H1 (cell line): ENCODE data around the gene BPIFB6. TPM values are rescaled to one million over a fixed set of nuclear protein-coding genes. Genes with fewer than 3 reads are reported as not detected.

Experiments used
- CTCF ChIA-PET: fragments of 300-600 bp; sonication (Branson Sonifier 250); formaldehyde crosslinking; loops from one replicate; lab custom pipeline; 2021; ENCODE audit not compliant: partially characterized antibody; lab: Charles Lee
- POLR2A ChIA-PET: fragments of 300-600 bp; sonication (Branson Sonifier 250); formaldehyde crosslinking; loops from one replicate; lab custom pipeline; 2021; ENCODE audit warnings: inconsistent platforms; ENCODE audit not compliant: partially characterized antibody; lab: Charles Lee
- DNase-seq, 2 experiments: peaks; one replicate each; pipeline versions ENCODE4 v3.0.0 to v3.0.0-alpha.2; 2010 to 2022; ENCODE audit warnings: low spot score in 2 of 2, low read depth in 1 of 2, mixed read lengths in 1 of 2
- FAIRE-seq: peaks from 2 replicates; lab custom pipeline; 2011; peaks lifted over from hg19 to GRCh38; lab: Jason Lieb, UNC
- H2AFZ ChIP-seq: 2 replicates; pipeline ENCODE4 v1.8.1; 2012; ENCODE audit warnings: low read length, inconsistent platforms
- H2AK5ac ChIP-seq: 2 replicates; pipeline ENCODE4 v1.6.1; 2013; ENCODE audit warnings: low read depth, low read length
- H2BK120ac ChIP-seq: replicated peaks from 2 replicates; pipeline ENCODE3; 2013; ENCODE audit warnings: low read depth, low read length, inconsistent platforms
- H2BK12ac ChIP-seq: 2 replicates; pipeline ENCODE4 v1.6.1; 2013; ENCODE audit warnings: low read depth, low read length
- H2BK15ac ChIP-seq: 2 replicates; pipeline ENCODE4 v1.6.1; 2013; ENCODE audit warnings: low read length
- H2BK20ac ChIP-seq: 2 replicates; pipeline ENCODE4 v1.6.1; 2013; ENCODE audit warnings: low read length
- H2BK5ac ChIP-seq: 2 replicates; pipeline ENCODE4 v1.6.1; 2013; ENCODE audit warnings: low read depth, low read length
- H3K14ac ChIP-seq: 2 replicates; pipeline ENCODE4 v1.6.1; 2013; ENCODE audit warnings: inconsistent platforms; ENCODE audit not compliant: insufficient read length
- H3K18ac ChIP-seq: 2 replicates; pipeline ENCODE4 v1.6.1; 2013; ENCODE audit warnings: low read length; ENCODE audit errors: extremely low read depth
- H3K23ac ChIP-seq: 2 replicates; pipeline ENCODE4 v1.6.1; 2013; ENCODE audit warnings: inconsistent platforms; ENCODE audit not compliant: insufficient read length
- H3K23me2 ChIP-seq: 2 replicates; pipeline ENCODE4 v1.6.1; 2013; ENCODE audit warnings: low read depth, low read length
- H3K27ac ChIP-seq: 2 replicates; pipeline ENCODE4 v1.6.1; 2011; ENCODE audit warnings: low read depth, low read length, inconsistent platforms
- H3K27me3 ChIP-seq, 4 experiments: replicated peaks in 1 of 4; 1 replicate in 1 of 4; 2 replicates in 3 of 4; pipeline versions ENCODE4 v1.6.1 to v1.8.1; 2011 to 2013; ENCODE audit warnings: low read length in 3 of 4, mild to moderate bottlenecking in 3 of 4, inconsistent platforms in 2 of 4, mixed read lengths in 2 of 4, moderate library complexity in 1 of 4; ENCODE audit not compliant: control insufficient read depth in 3 of 4, insufficient read depth in 3 of 4; ENCODE audit errors: extremely low read depth in 1 of 4
- H3K36me3 ChIP-seq, 4 experiments: 2 replicates each; pipeline versions ENCODE4 v1.6.1 to v1.8.1; 2011 to 2013; ENCODE audit warnings: mild to moderate bottlenecking in 4 of 4, low read length in 3 of 4, moderate library complexity in 2 of 4, control low read depth in 1 of 4, inconsistent platforms in 1 of 4; ENCODE audit not compliant: insufficient read depth in 4 of 4, control insufficient read depth in 2 of 4
- H3K4ac ChIP-seq: replicated peaks from 2 replicates; pipeline ENCODE3; 2013; ENCODE audit warnings: low read length, low read depth, mixed read lengths, inconsistent platforms; ENCODE audit not compliant: insufficient read length
- H3K4me1 ChIP-seq, 4 experiments: replicated peaks in 1 of 4; 1 replicate in 1 of 4; 2 replicates in 3 of 4; pipeline versions ENCODE4 v1.6.1 to v1.8.1; 2011 to 2013; ENCODE audit warnings: low read length in 3 of 4, inconsistent platforms in 2 of 4, mixed read lengths in 1 of 4; ENCODE audit not compliant: insufficient read depth in 4 of 4, control insufficient read depth in 3 of 4
- H3K4me2 ChIP-seq, 2 experiments: 2 replicates each; pipeline versions ENCODE4 v1.6.1 to v1.8.1; 2011 to 2013; ENCODE audit warnings: low read depth in 2 of 2, low read length in 2 of 2, control low read depth in 1 of 2, inconsistent platforms in 1 of 2, mild to moderate bottlenecking in 1 of 2; ENCODE audit not compliant: insufficient read depth in 1 of 2
- H3K4me3 ChIP-seq, 4 experiments: fragments of 200-600, 300-600 bp in 1 of 4; sonication (generic), shearing (Covaris generic), sonication (Bioruptor Twin) in 1 of 4; 2 replicates each; pipeline versions ENCODE4 v1.5.1 to v1.8.1; 2011 to 2016; ENCODE audit warnings: low read length in 4 of 4, low read depth in 3 of 4, control low read depth in 2 of 4, inconsistent platforms in 2 of 4, mild to moderate bottlenecking in 2 of 4, mixed read lengths in 1 of 4, moderate library complexity in 1 of 4; ENCODE audit not compliant: insufficient read depth in 2 of 4; ENCODE audit errors: extremely low read depth in 1 of 4
- H3K56ac ChIP-seq: replicated peaks from 2 replicates; pipeline ENCODE3; 2013; ENCODE audit warnings: low read depth, mild to moderate bottlenecking, mixed read lengths, low read length, inconsistent platforms; ENCODE audit not compliant: insufficient read length
- H3K79me1 ChIP-seq: 2 replicates; pipeline ENCODE4 v1.6.1; 2013; ENCODE audit warnings: low read depth, low read length, control low read depth
- H3K79me2 ChIP-seq, 2 experiments: 2 replicates each; pipeline versions ENCODE4 v1.6.1 to v1.8.1; 2012 to 2013; ENCODE audit warnings: low read length in 2 of 2, mild to moderate bottlenecking in 2 of 2, inconsistent platforms in 1 of 2; ENCODE audit not compliant: insufficient read depth in 2 of 2, control insufficient read depth in 1 of 2
- H3K9ac ChIP-seq, 4 experiments: replicated peaks in 1 of 4; 1 replicate in 1 of 4; 2 replicates in 3 of 4; pipeline versions ENCODE4 v1.6.1 to v1.8.1; 2011 to 2013; ENCODE audit warnings: low read depth in 3 of 4, low read length in 3 of 4, control low read depth in 2 of 4, mild to moderate bottlenecking in 2 of 4, moderate library complexity in 2 of 4, inconsistent platforms in 1 of 4; ENCODE audit errors: extremely low read depth in 1 of 4
- H3K9me3 ChIP-seq, 2 experiments: 2 replicates each; pipeline versions ENCODE4 v1.6.1 to v1.8.1; 2012 to 2013; ENCODE audit warnings: mild to moderate bottlenecking in 2 of 2, moderate library complexity in 2 of 2, control low read depth in 1 of 2, inconsistent platforms in 1 of 2, low read depth in 1 of 2, low read length in 1 of 2, mixed read lengths in 1 of 2; ENCODE audit not compliant: insufficient read depth in 2 of 2
- H4K20me1 ChIP-seq, 2 experiments: replicated peaks in 1 of 2; 2 replicates each; pipeline versions ENCODE3 to v1.8.1; 2011 to 2013; ENCODE audit warnings: inconsistent platforms in 2 of 2, low read length in 2 of 2, mild to moderate bottlenecking in 1 of 2; ENCODE audit not compliant: insufficient read depth in 2 of 2, control insufficient read depth in 1 of 2
- H4K5ac ChIP-seq: 2 replicates; pipeline ENCODE4 v1.6.1; 2013; ENCODE audit warnings: low read length, low read depth, mixed read lengths, inconsistent platforms; ENCODE audit not compliant: insufficient read length
- H4K8ac ChIP-seq: 2 replicates; pipeline ENCODE4 v1.8.0; 2013; ENCODE audit warnings: mild to moderate bottlenecking, moderate library complexity, low read length, inconsistent platforms; ENCODE audit not compliant: insufficient read depth; ENCODE audit errors: extremely low read depth
- H4K91ac ChIP-seq: replicated peaks from 2 replicates; pipeline ENCODE3; 2013; ENCODE audit warnings: low read length, mixed read lengths, inconsistent platforms; ENCODE audit not compliant: insufficient read length
- BACH1 ChIP-seq: IDR thresholded peaks from 2 replicates; pipeline ENCODE4 v1.6.1; 2012; ENCODE audit warnings: low read length, improper control_type of control experiment
- CHD1 ChIP-seq: IDR thresholded peaks from 2 replicates; pipeline ENCODE4 v1.6.1; 2012; ENCODE audit warnings: low read depth, low read length, improper control_type of control experiment
- EGR1 ChIP-seq: IDR thresholded peaks from 2 replicates; pipeline ENCODE4 v1.6.1; 2011; ENCODE audit warnings: low read depth, low read length, borderline replicate concordance
- EP300 ChIP-seq, 2 experiments: IDR thresholded peaks; 1 replicate in 1 of 2; 2 replicates in 1 of 2; pipeline ENCODE4 v1.6.1; 2011 to 2012; ENCODE audit warnings: low read depth in 2 of 2, low read length in 2 of 2, mild to moderate bottlenecking in 2 of 2, borderline replicate concordance in 1 of 2, inconsistent platforms in 1 of 2, moderate library complexity in 1 of 2
- GTF2F1 ChIP-seq: IDR thresholded peaks from 2 replicates; pipeline ENCODE4 v1.6.1; 2012; ENCODE audit warnings: low read depth, low read length, improper control_type of control experiment, borderline replicate concordance
- MAFK ChIP-seq: IDR thresholded peaks from 2 replicates; pipeline ENCODE4 v1.6.1; 2012; ENCODE audit warnings: low read depth, mild to moderate bottlenecking, improper control_type of control experiment, low read length
- MAX ChIP-seq: IDR thresholded peaks from 2 replicates; pipeline ENCODE4 v1.6.1; 2012; ENCODE audit warnings: inconsistent platforms
- POLR2A ChIP-seq, 2 experiments: IDR thresholded peaks; 1 replicate in 1 of 2; 2 replicates in 1 of 2; pipeline ENCODE4 v1.6.1; 2011; ENCODE audit warnings: low read depth in 2 of 2, low read length in 2 of 2, mild to moderate bottlenecking in 2 of 2; ENCODE audit errors: control extremely low read depth in 1 of 2
- RBBP5 ChIP-seq: IDR thresholded peaks from 2 replicates; pipeline ENCODE4 v1.7.1; 2012; ENCODE audit warnings: low read depth, mild to moderate bottlenecking, inconsistent platforms, low read length, moderate library complexity, borderline replicate concordance
- RXRA ChIP-seq: IDR thresholded peaks from 2 replicates; pipeline ENCODE4 v1.6.1; 2011; ENCODE audit warnings: low read depth, mild to moderate bottlenecking, low read length, moderate library complexity; ENCODE audit not compliant: insufficient read depth
- SIX5 ChIP-seq: IDR thresholded peaks from 2 replicates; pipeline ENCODE4 v1.6.1; 2011; ENCODE audit warnings: mild to moderate bottlenecking, low read depth, low read length
- SP1 ChIP-seq: IDR thresholded peaks from 2 replicates; pipeline ENCODE4 v1.6.1; 2011; ENCODE audit warnings: low read depth, low read length
- SUZ12 ChIP-seq: fragments of 200-600 bp; sonication (generic); IDR thresholded peaks from 2 replicates; pipeline ENCODE4 v1.6.1; 2012; ENCODE audit warnings: mild to moderate bottlenecking, inconsistent platforms, low read length, moderate library complexity, mixed read lengths
- TAF7 ChIP-seq: optimal IDR thresholded peaks from 2 replicates; pipeline ENCODE3; 2011; ENCODE audit warnings: low read depth, mild to moderate bottlenecking, inconsistent platforms, low read length, moderate library complexity, borderline replicate concordance
- TBP ChIP-seq: IDR thresholded peaks from 2 replicates; pipeline ENCODE4 v1.6.1; 2011; ENCODE audit warnings: low read depth, low read length, improper control_type of control experiment
- TEAD4 ChIP-seq: IDR thresholded peaks from 2 replicates; pipeline ENCODE4 v1.6.1; 2012; ENCODE audit warnings: low read depth, low read length, inconsistent platforms, mixed read lengths
- WGBS, 2 experiments: shearing (Covaris generic) in 1 of 2; methylation state at CpG; one replicate each; pipeline versions ENCODE4 v1.1.6 to v1.1.7; 2013 to 2015; ENCODE audit warnings: low lambda C conversion rate in 2 of 2, mixed read lengths in 2 of 2, inconsistent platforms in 1 of 2, low coverage in 1 of 2, missing lambda C conversion rate in 1 of 2; ENCODE audit not compliant: insufficient replicate concordance in 2 of 2, insufficient coverage in 1 of 2, insufficient read length in 1 of 2; ENCODE audit errors: extremely low coverage in 1 of 2, missing lambda C conversion rate in 1 of 2; 5-methylcytosine and 5-hydroxymethylcytosine counted together
- polyA plus RNA-seq, 7 experiments: library from polyadenylated mRNA; depleted of rRNA in 3 of 7; stranded (reverse) in 5 of 7; unstranded in 2 of 7; fragments of >200 nt in 5 of 7; fragments of 200-250 nt in 2 of 7; gene quantifications; 1 replicate in 5 of 7; 2 replicates in 1 of 7; 4 replicates in 1 of 7; pipeline versions ENCODE4 v1.2.1 to v1.2.3, GENCODE V29; 2011 to 2013; ENCODE audit warnings: missing spikeins in 2 of 7, mixed read lengths in 2 of 7
- total RNA-seq: library from RNA; stranded (reverse); fragmentation: NEBNext Ultra II Directional; extraction: Animal tissue kit (Norgen Biotek cat#: 25700); gene quantifications from 2 replicates; pipeline ENCODE4 v1.2.1, GENCODE V29; 2021

Gene BPIFB6
- total and polyA plus RNA-seq, 2 of the 8 experiments (the other 6 are each of a cell fraction or from before 2014, with no cell fraction given) = not detected

- 90% methylated on average over 10 of the region's 14 CpGs; no CpG with 5 or more reads in 1 of the 2 experiments for WGBS, 2 experiments
- no peak for TF ChIP-seq SP1
- TF ChIP-seq POLR2A (IDR thresholded peaks at IDR 0.05; ENCODE audit: control extremely low read depth in 1 of 2, low read depth in 2 of 2, low read length in 2 of 2) = no peak
- no peak for TF ChIP-seq MAX
- TF ChIP-seq TEAD4 = no peak
- no peak for TF ChIP-seq CHD1
- no peak for TF ChIP-seq SIX5
- TF ChIP-seq TBP = no peak
- no peak for TF ChIP-seq RXRA
- no peak for TF ChIP-seq GTF2F1
- TF ChIP-seq TAF7 = no peak
- no peak for TF ChIP-seq EGR1
- TF ChIP-seq BACH1 = no peak
- no peak for TF ChIP-seq SUZ12
- no peak for TF ChIP-seq EP300 (IDR thresholded peaks at IDR 0.05; ENCODE audit: borderline replicate concordance in 1 of 2, low read depth in 2 of 2, low read length in 2 of 2)
- no peak for TF ChIP-seq MAFK
- no peak for TF ChIP-seq RBBP5
These were observed 30.2 kb downstream of the BPIFB6 start for GRCh38 chr20:33061658-33062028.

More at GRCh38 chr20:33061658-33062028, 30.2 kb downstream of the BPIFB6 start:
- ChIA-PET CTCF (interaction anchor here (1.0 kb wide), 1 partner anchor 27 kb away, joined by 3 read pairs; no protein-coding TSS in a partner anchor), POLR2A (no interaction called here)
- H3K9ac ChIP-seq = no peak overlapping the region
- H3K18ac ChIP-seq = no peak overlapping the region
- no peak overlapping the region for H4K91ac ChIP-seq
- no peak overlapping the region for H3K27ac ChIP-seq
- H3K9me3 ChIP-seq = no peaks in the 10 kb centered on the region
- no peak overlapping the region for H2AK5ac ChIP-seq
- H3K4me1 ChIP-seq = no peaks in the 10 kb centered on the region
- H3K4ac ChIP-seq = no peak overlapping the region
- H3K36me3 ChIP-seq = no peaks in the 10 kb centered on the region
- H3K56ac ChIP-seq = no peak overlapping the region
- no peak overlapping the region for H2BK120ac ChIP-seq
- no peak overlapping the region for H2BK12ac ChIP-seq
- 0 out of 2 replicates have a peak overlapping the region, but pooled peaks have one; percentile 8 for H2BK5ac ChIP-seq
- H2BK15ac ChIP-seq = no peak overlapping the region
- H3K4me2 ChIP-seq = no peak overlapping the region
- DNase-seq (no peak), FAIRE-seq (no peak)
- H3K79me2 ChIP-seq = no peaks in the 10 kb centered on the region
- H3K14ac ChIP-seq = no peak overlapping the region
- H4K20me1 ChIP-seq = no peaks in the 10 kb centered on the region
- no peak overlapping the region for H4K5ac ChIP-seq
- H3K23me2 ChIP-seq = no peaks in the 10 kb centered on the region
- H2AFZ ChIP-seq = no peak overlapping the region
- no peaks in the 10 kb centered on the region for H3K27me3 ChIP-seq
- H3K4me3 ChIP-seq = no peak overlapping the region
- no peaks in the 10 kb centered on the region for H3K79me1 ChIP-seq
- H3K23ac ChIP-seq = no peak overlapping the region
- no peak overlapping the region for H2BK20ac ChIP-seq
- H4K8ac ChIP-seq = no peak overlapping the region
